K562 (cell line): ENCODE measurements around the gene RAMACL. TPM values are rescaled to one million over a fixed set of nuclear protein-coding genes. Genes with fewer than 3 reads are reported as not detected.

Experiments used
- ATAC-seq: fragments of 200-7000 bp; cut with Tn5 transposase; 3 replicates; pipeline ENCODE4 v1.9.1; 2020; ENCODE audit warnings: moderate library complexity
- BruUV-seq: library from RNA; stranded (reverse); fragments of 400-500 nt; replicated peaks from 2 replicates; lab custom pipeline; 2021; lab: Mats Ljungman, UMichigan
- CTCF ChIA-PET: fragments of 300-600 bp; formaldehyde crosslinking; extraction: SDS; loops from one replicate; lab custom pipeline; 2021; ENCODE audit warnings: low intra/inter-chr PET ratio; lab: Yijun Ruan, JAX
- POLR2A ChIA-PET: fragments of 300-600, 350-650 bp; sonication (Branson Sonifier 250); formaldehyde crosslinking; extraction: SDS; loops from one replicate; lab custom pipeline; 2021; ENCODE audit warnings: antibody characterized with exemption, inconsistent platforms; lab: Yijun Ruan, JAX
- DNase-seq, 4 experiments: peaks; one replicate each; pipeline versions ENCODE4 v3.0.0 to v3.0.0-alpha.2; 2011 to 2018; ENCODE audit warnings: low spot score in 3 of 4, mixed read lengths in 3 of 4; ENCODE audit errors: extremely low read depth in 1 of 4
- FAIRE-seq: peaks from 2 replicates; lab custom pipeline; 2011; peaks lifted over from hg19 to GRCh38; lab: Jason Lieb, UNC
- H2AFZ ChIP-seq: 2 replicates; pipeline ENCODE4 v1.6.0; 2011; ENCODE audit warnings: low read depth, low read length, control low read depth, inconsistent platforms
- H3K27ac ChIP-seq: fragments of 200-600 bp; 3 replicates; pipeline ENCODE4 v1.8.0; 2011; ENCODE audit warnings: low read depth, mild to moderate bottlenecking, control low read depth, inconsistent platforms, low read length, moderate library complexity, mixed read lengths; ENCODE audit errors: extremely low read depth
- H3K27me3 ChIP-seq, 2 experiments: fragments of 300-600 bp in 1 of 2; 2 replicates in 1 of 2; 3 replicates in 1 of 2; pipeline versions ENCODE4 v1.6.0 to v1.8.0; 2011; ENCODE audit warnings: inconsistent platforms in 2 of 2, low read length in 2 of 2, mild to moderate bottlenecking in 1 of 2, mixed read lengths in 1 of 2, moderate library complexity in 1 of 2; ENCODE audit not compliant: control insufficient read depth in 2 of 2, insufficient read depth in 2 of 2
- H3K36me3 ChIP-seq: fragments of 300-600 bp; 3 replicates; pipeline ENCODE4 v1.8.0; 2011; ENCODE audit warnings: mild to moderate bottlenecking, low read length, inconsistent platforms; ENCODE audit not compliant: control insufficient read depth, insufficient read depth
- H3K4me1 ChIP-seq, 2 experiments: fragments of 200-600 bp in 1 of 2; replicated peaks in 1 of 2; 2 replicates in 1 of 2; 3 replicates in 1 of 2; pipeline versions ENCODE4 v1.5.1 to v1.8.0; 2011; ENCODE audit warnings: inconsistent platforms in 2 of 2, low read length in 2 of 2, mild to moderate bottlenecking in 1 of 2, mixed read lengths in 1 of 2, moderate library complexity in 1 of 2; ENCODE audit not compliant: control insufficient read depth in 2 of 2, insufficient read depth in 2 of 2
- H3K4me2 ChIP-seq: 2 replicates; pipeline ENCODE4 v1.6.1; 2011; ENCODE audit warnings: low read length, control low read depth, inconsistent platforms, mixed read lengths; ENCODE audit not compliant: insufficient read depth
- H3K4me3 ChIP-seq: fragments of 200-600 bp; sonication (generic), shearing (Covaris generic); 2 replicates; pipeline ENCODE4 v1.5.1; 2016; ENCODE audit warnings: control low read depth, inconsistent platforms
- H3K79me2 ChIP-seq: fragments of 200-600 bp; 3 replicates; pipeline ENCODE4 v1.8.0; 2011; ENCODE audit warnings: low read length, inconsistent platforms; ENCODE audit not compliant: control insufficient read depth, insufficient read depth
- H3K9ac ChIP-seq, 2 experiments: 2 replicates each; pipeline versions ENCODE4 v1.6.0 to v1.6.1; 2011; ENCODE audit warnings: low read depth in 2 of 2, low read length in 2 of 2, control low read depth in 1 of 2, inconsistent platforms in 1 of 2, mild to moderate bottlenecking in 1 of 2, mixed read lengths in 1 of 2; ENCODE audit not compliant: insufficient read depth in 1 of 2
- H3K9me1 ChIP-seq: one replicate; pipeline ENCODE4 v1.6.0; 2011; ENCODE audit warnings: inconsistent platforms, mild to moderate bottlenecking, low read length, moderate library complexity; ENCODE audit not compliant: control insufficient read depth, insufficient read depth
- H3K9me3 ChIP-seq: replicated peaks from 2 replicates; pipeline ENCODE4 v1.5.1; 2011; ENCODE audit warnings: low read depth, low read length, inconsistent platforms; ENCODE audit not compliant: control insufficient read depth, insufficient read depth
- H4K20me1 ChIP-seq: replicated peaks from 2 replicates; pipeline ENCODE4 v1.6.1; 2011; ENCODE audit warnings: low read length, inconsistent platforms, mixed read lengths; ENCODE audit not compliant: control insufficient read depth, insufficient read depth
- SIRT6 ChIP-seq: IDR thresholded peaks from one replicate; pipeline ENCODE4 v1.6.1; 2012; ENCODE audit warnings: low read depth, mild to moderate bottlenecking, control low read depth, inconsistent platforms, low read length, moderate library complexity
- TCF7 ChIP-seq: sonication (generic); IDR thresholded peaks from 2 replicates; pipeline ENCODE4 v1.6.1; 2016; ENCODE audit warnings: antibody characterized with exemption, borderline replicate concordance
- THAP12 ChIP-seq: fragments of 250-450 bp; sonication (Bioruptor Pico); IDR thresholded peaks from 2 replicates; pipeline ENCODE4 v1.9.0; 2021; ENCODE audit warnings: mild to moderate bottlenecking, inconsistent platforms
- ZMIZ1 ChIP-seq, 2 experiments: fragments of 150-350 bp in 1 of 2; IDR thresholded peaks; 2 replicates each; pipeline ENCODE4 v1.6.1; 2012 to 2016; ENCODE audit warnings: low read depth in 2 of 2, low read length in 2 of 2, mild to moderate bottlenecking in 1 of 2, moderate library complexity in 1 of 2
- ZNF280B ChIP-seq: fragments of 250-450 bp; sonication (Bioruptor Pico); IDR thresholded peaks from 2 replicates; pipeline ENCODE4 v1.5.1; 2021; ENCODE audit warnings: mild to moderate bottlenecking
- ZNF584 ChIP-seq: fragments of 200-800 bp; sonication (Bioruptor generic); IDR thresholded peaks from 2 replicates; pipeline ENCODE4 v1.6.1; 2016; ENCODE audit warnings: low read depth, mild to moderate bottlenecking, missing genetic modification characterization, missing compliant biosample characterization
- ZNF589 ChIP-seq: fragments of 200-800 bp; sonication (Bioruptor generic); IDR thresholded peaks from 2 replicates; pipeline ENCODE4 v1.6.1; 2016; ENCODE audit warnings: low read depth, missing genetic modification characterization, missing compliant biosample characterization
- WGBS: fragments of 100-300 bp; shearing (Covaris generic); methylation state at CpG from one replicate; pipeline ENCODE4 v1.1.6; 2016; ENCODE audit warnings: low coverage, mixed read lengths; ENCODE audit not compliant: insufficient coverage; ENCODE audit errors: missing lambda C conversion rate; 5-methylcytosine and 5-hydroxymethylcytosine counted together
- in situ Hi-C: fragments of 300-500 bp; cut with MboI; formaldehyde crosslinking; loops from 4 replicates; pipeline ENCODE4 v1.15.0; 2018; ENCODE audit warnings: inconsistent platforms, mixed read lengths
- intact Hi-C: fragments of 100-400 bp; cut with micrococcal nuclease; formaldehyde crosslinking; loops from 2 replicates; pipeline ENCODE4 v1.14.2; 2022
- polyA plus RNA-seq, 8 experiments: library from polyadenylated mRNA; depleted of rRNA in 4 of 8; stranded (reverse) in 5 of 8; unstranded in 3 of 8; fragments of >200 nt; fragmentation: Nextera tagmentation in 2 of 8; fragmentation: Illumina TruSeq in 1 of 8; extraction: Ambion mirVana in 2 of 8; extraction: Trizol in 1 of 8; gene quantifications; 2 replicates each; pipeline versions ENCODE4 v1.2.1 to v1.2.3, GENCODE V29; 2011 to 2014; ENCODE audit warnings: inconsistent platforms in 1 of 8, missing spikeins in 1 of 8
- total RNA-seq, 7 experiments: library from RNA; depleted of rRNA in 6 of 7; stranded (reverse); fragments of >200 nt in 6 of 7; fragmentation: Illumina TruSeq in 2 of 7; extraction: Trizol in 2 of 7; gene quantifications; 2 replicates each; pipeline versions ENCODE4 v1.2.1 to v1.2.3, GENCODE V29; 2011 to 2021; ENCODE audit warnings: low replicate concordance in 1 of 7

The RAMACL gene
- total and polyA plus RNA-seq, 9 of the 15 experiments (the other 6 are each of a cell fraction or from before 2014, with no cell fraction given) = 0.11 to 1.7 (median 0.41) TPM; not detected in 1

- FAIRE-seq = no peak
- Histone ChIP-seq H3K79me2 (no peaks in the 10 kb centered on the region), H3K9me3 (no peaks in the 10 kb centered on the region), H3K27ac (no peak overlapping the region), H3K27me3 (peaks cover 53 to 82% of the 10 kb centered on the region in 2 experiments), H3K9me1 (no peaks in the 10 kb centered on the region), H3K4me1 (no peaks in the 10 kb centered on the region), H3K9ac (no peak overlapping the region)
- no peak for ATAC-seq
- CTCF ChIA-PET = interaction anchor here (0.6 kb wide), 1 partner anchor 18 kb away, joined by 3 read pairs; no protein-coding TSS in a partner anchor
- no peak for DNase-seq
- WGBS = 2% methylated on average over 7 of the region's 16 CpGs
- intact Hi-C loops = no loop called here
- POLR2A ChIA-PET = interaction anchor here (0.6 to 1.3 kb wide), 2 partner anchors 10 to 79 kb away, joined by 3 to 9 read pairs; no protein-coding TSS in a partner anchor
- no TSS peak for BruUV-seq
- no peak for TF ChIP-seq ZNF280B (CRISPR knock-in tag)
- no peak for TF ChIP-seq TCF7
- no peak for TF ChIP-seq ZMIZ1 (IDR thresholded peaks at IDR 0.05; ENCODE audit: low read depth in 2 of 2, low read length in 2 of 2)
- no peak for TF ChIP-seq THAP12 (CRISPR knock-in tag)
- no peak for TF ChIP-seq ZNF589 (CRISPR knock-in tag)
- no peak for TF ChIP-seq ZNF584 (CRISPR knock-in tag)
- TF ChIP-seq SIRT6 = no peak
- TF ChIP-seq, all 486 proteins: peak for 0
- Histone ChIP-seq H4K20me1 (peaks cover 5% of the 10 kb centered on the region), H3K4me3 (no peak overlapping the region), H3K36me3 (no peaks in the 10 kb centered on the region), H3K4me2 (no peak overlapping the region), H2AFZ (no peak overlapping the region)
- in situ Hi-C loops = no loop called here
These were observed 23.3 kb downstream of the RAMACL start for GRCh38 chr6:166563200-166563599.
